Heart right ventricle (tissue), 16 donors: ENCODE measurements around the gene HAUS5. TPM values are rescaled to one million over a fixed set of nuclear protein-coding genes. Genes with fewer than 3 reads are reported as not detected.

ENCODE experiments used
- ATAC-seq, 8 donors: fragments of 200-7000 bp; cut with Tn5 transposase; one replicate each; pipeline ENCODE4 v1.9.1; 2020; ENCODE audit warnings: mild to moderate bottlenecking in 8 of 8, moderate library complexity in 8 of 8, moderate number of reproducible peaks in 1 of 8
- DNase-seq, 2 donors: peaks; one replicate each; pipeline ENCODE4 v3.0.0-alpha.2; 2020
- H3K27ac ChIP-seq, 10 donors: fragments of 200-600 bp; sonication (generic) in 2 of 10; one replicate each; pipeline versions ENCODE4 v1.5.0 to v1.8.0; 2020 to 2022; ENCODE audit warnings: mild to moderate bottlenecking in 3 of 10
- H3K27me3 ChIP-seq, 7 donors: fragments of 200-600 bp; one replicate each; pipeline ENCODE4 v1.8.0; 2021 to 2022; ENCODE audit warnings: mild to moderate bottlenecking in 2 of 7
- H3K36me3 ChIP-seq, 9 donors: fragments of 200-600 bp; sonication (generic) in 1 of 9; one replicate each; pipeline versions ENCODE4 v1.5.0 to v1.8.0; 2020 to 2022; ENCODE audit warnings: mild to moderate bottlenecking in 2 of 9
- H3K4me1 ChIP-seq, 9 donors: fragments of 200-600 bp; sonication (generic) in 1 of 9; one replicate each; pipeline versions ENCODE4 v1.5.0 to v1.8.0; 2020 to 2022; ENCODE audit warnings: mild to moderate bottlenecking in 4 of 9
- H3K4me3 ChIP-seq, 10 donors: fragments of 200-600 bp; sonication (generic) in 2 of 10; one replicate each; pipeline versions ENCODE4 v1.5.0 to v1.8.0; 2020 to 2022; ENCODE audit warnings: mild to moderate bottlenecking in 7 of 10, moderate library complexity in 2 of 10
- H3K9me3 ChIP-seq, 11 donors: fragments of 200-600 bp in 10 of 11; sonication (generic) in 2 of 11; one replicate each; pipeline versions ENCODE4 v1.5.0 to v1.8.0; 2013 to 2022; ENCODE audit warnings: mild to moderate bottlenecking in 2 of 11, control low read depth in 1 of 11, moderate library complexity in 1 of 11
- CTCF ChIP-seq, 9 donors: fragments of 200-600 bp; sonication (generic) in 2 of 9; IDR thresholded peaks; one replicate each; pipeline versions ENCODE4 v1.5.0 to v1.8.0; 2021 to 2022; ENCODE audit warnings: antibody characterized with exemption in 9 of 9, mild to moderate bottlenecking in 5 of 9, moderate library complexity in 1 of 9
- WGBS, 2 donors: extraction: QIAGEN DNeasy Blood & Tissue Kit; methylation state at CpG; one replicate each; pipeline ENCODE4 v1.1.7; 2013; ENCODE audit warnings: inconsistent platforms in 1 of 2; 5-methylcytosine and 5-hydroxymethylcytosine counted together
- intact Hi-C, 10 donors: fragments of 100-400 bp; cut with DNase I; formaldehyde crosslinking; loops; one replicate each; pipeline versions ENCODE4 v1.11.1 to v1.14.2; 2022
- long read RNA-seq, 3 donors: library from polyadenylated mRNA; unstranded; transcript quantifications; one replicate each; pipeline ENCODE4 v2.0.0, GENCODE V29; 2020 to 2021
- polyA plus RNA-seq, 2 donors: library from polyadenylated mRNA; stranded (reverse); fragments of 200-250 nt; gene quantifications; one replicate each; pipeline ENCODE4 v1.2.3, GENCODE V29; 2013
- total RNA-seq, 10 donors: library from RNA; stranded (reverse); fragmentation: NEBNext Ultra II Directional in 3 of 10; extraction: Animal tissue kit (Norgen Biotek cat#: 25700) in 3 of 10; gene quantifications; one replicate each; pipeline versions ENCODE4 v1.2.1 to v1.2.4, GENCODE V29; 2021 to 2023
- donor health status: Arrhythmogenic right ventricular cardiomyopathy.
- donor health status: ischemic (EF 13 %, LVEDD 7.1; RV severe dilation, severe dysfunction).
- donor health status: healthy with polysubstance abuse.
- donor health status: DM: no; HTN: yes; CAD: no.
- donor health status: DM: no; HTN: no; CAD: no.
- donor health status: ischemic (EF 25% LVEDD 6.9; RV normal size, moderate dysfunction).
- donor health status: ischemic (EF 25% LVEDD 5.7; RV mildly dilated, moderate dysfunction).
- donor health status: healthy.
- donor health status: DM: yes; HTN: yes; CAD: no.
- donor health status: Ischemic cardiomyopathy.
- donor health status: ischemic (EF 35%, LVEDD 5.7; RV mildly dilated, moderate dysfunction).
- donor health status: nonischemic (EF 11% LVEDD 7.7; RV severe dilation, severe dysfunction).
- donor health status: DM: yes; HTN: yes; CAD: no.
- donor health status: PGD.
- donor health status: ischemic (EF 29% LVEDD 5.4; RV normal size, mild dysfunction).
- donor health status: nonischemic (EF 23%, LVEDD 6.1; RV moderate dilation, normal function).

HAUS5 gene
- total RNA-seq (1 to 10 TPM; 3.2 to 9.3 (median 4.7) TPM), polyA plus RNA-seq (10 to 100 TPM in 1 of 2 donors, 1 to 10 TPM in 1; 4.3 to 14.1 TPM)
- long read RNA-seq, donor 1, full-length matches to known transcripts: 3 of 8 reads
- long read RNA-seq, donor 1, partial matches to known transcripts: 4 of 8 reads
- long read RNA-seq, donor 1, other reads (novel, unspliced or antisense): 1 of 8 reads
- long read RNA-seq, donor 2, full-length matches to known transcripts: 3 of 9 reads
- long read RNA-seq, donor 2, partial matches to known transcripts: 2 of 9 reads
- long read RNA-seq, donor 2, other reads (novel, unspliced or antisense): 4 of 9 reads
- long read RNA-seq, donor 3, full-length matches to known transcripts: 17 of 18 reads
- long read RNA-seq, donor 3, partial matches to known transcripts: 0 of 18 reads
- long read RNA-seq, donor 3, other reads (novel, unspliced or antisense): 1 of 18 reads

- H3K36me3 ChIP-seq: peaks cover 0 to 25% (median 0%) of the 10 kb centered on the region in 9 donors
- peaks cover 4 to 24% (median 12%) of the 10 kb centered on the region in 9 donors for H3K4me1 ChIP-seq
- peaks cover 0 to 11% (median 0%) of the 10 kb centered on the region in 11 donors for H3K9me3 ChIP-seq
- H3K4me3 ChIP-seq: peak within 1 kb of the TSS; percentile 59 to 95 (median 72)
- intact Hi-C loops: loop anchor here in 2 of 10 donors (5.0 kb wide), 2 partner anchors 60 to 65 kb away; partner anchors contain the start of gene TMEM147 (in 1 of the 2)
- WGBS, 2 donors: 0 to 1% methylated on average over 47 of the region's 47 CpGs
- ATAC-seq (peak; percentile 97 to 100 (median 99)), DNase-seq (peak; percentile 91 to 94)
- no peaks in the 10 kb centered on the region for H3K27me3 ChIP-seq
- peak within 1 kb of the TSS in 8 of 10 donors; percentile 57 to 87 (median 64) for H3K27ac ChIP-seq
- TF ChIP-seq CTCF (IDR thresholded peaks at IDR 0.05): peak in 2 of 9 donors; percentile 17
Measured at GRCh38 chr19:35612559-35613321, at the start of gene HAUS5. Gene HAUS5, plus strand, starts transcription at chr19:35612735. Its CDS starts 60 bp downstream, at chr19:35612795.

GRCh38 chr19:35562776-35563175 lies 49.8 kb upstream of the HAUS5 start:
- no peak overlapping the region for H3K27ac ChIP-seq
- intact Hi-C loops: no loop called here
- H3K36me3 ChIP-seq: no peaks in the 10 kb centered on the region
- peaks cover 2 to 9% (median 7%) of the 10 kb centered on the region in 9 donors for H3K4me1 ChIP-seq
- no peak for TF ChIP-seq CTCF (IDR thresholded peaks at IDR 0.05)
- H3K27me3 ChIP-seq: peaks cover 6 to 66% (median 57%) of the 10 kb centered on the region in 7 donors
- no peak overlapping the region for H3K4me3 ChIP-seq
- H3K9me3 ChIP-seq: no peaks in the 10 kb centered on the region
- 54 to 57% methylated on average over 2 of the region's 2 CpGs for WGBS, 2 donors
- ATAC-seq: no peak
- DNase-seq: no peak

GRCh38 chr19:35563207-35563829 lies 49.2 kb upstream of the HAUS5 start, which contains the start of gene ATP4A:
Gene ATP4A, minus strand, starts transcription at chr19:35563658. Its CDS starts 29 bp downstream, at chr19:35563629.
- Histone ChIP-seq H3K4me1 (peaks cover 0 to 4% (median 2%) of the 10 kb centered on the region in 9 donors), H3K36me3 (no peaks in the 10 kb centered on the region), H3K27me3 (peaks cover 6 to 61% (median 52%) of the 10 kb centered on the region in 7 donors), H3K9me3 (no peaks in the 10 kb centered on the region), H3K4me3 (no peak within 1 kb of the TSS), H3K27ac (no peak within 1 kb of the TSS)
- 61 to 66% methylated on average over 15 of the region's 15 CpGs for WGBS, 2 donors
- DNase-seq (no peak), ATAC-seq (no peak)
- no peak for TF ChIP-seq CTCF (IDR thresholded peaks at IDR 0.05)
- intact Hi-C loops: no loop called here
